Muscle layer of duodenum (tissue), 2 donors: ENCODE results near the gene GNG7.
"Not testable (repeated sequence)": the region's sequence is repeated elsewhere in the genome, so short reads cannot be mapped to it uniquely, and the experiment has no call there.

ENCODE experiments used
- H3K27ac ChIP-seq: one replicate; pipeline ENCODE4 v1.7.0; 2013; ENCODE audit warnings: mild to moderate bottlenecking, low read length
- H3K27me3 ChIP-seq: one replicate; pipeline ENCODE4 v1.7.0; 2013; ENCODE audit warnings: low read depth, mild to moderate bottlenecking, control low read depth, low read length
- H3K36me3 ChIP-seq, 2 donors: one replicate each; pipeline ENCODE4 v1.7.0; 2013; ENCODE audit warnings: low read length in 2 of 2, control low read depth in 1 of 2, mild to moderate bottlenecking in 1 of 2; ENCODE audit not compliant: insufficient read depth in 2 of 2, control insufficient read depth in 1 of 2
- H3K4me1 ChIP-seq, 2 donors: one replicate each; pipeline ENCODE4 v1.7.0; 2013; ENCODE audit warnings: low read length in 2 of 2, mild to moderate bottlenecking in 2 of 2, control low read depth in 1 of 2, moderate library complexity in 1 of 2; ENCODE audit not compliant: insufficient read depth in 2 of 2, control insufficient read depth in 1 of 2
- H3K4me3 ChIP-seq, 2 donors: one replicate each; pipeline ENCODE4 v1.7.0; 2013; ENCODE audit warnings: low read length in 2 of 2, low read depth in 1 of 2, mild to moderate bottlenecking in 1 of 2
- H3K9me3 ChIP-seq, 2 donors: one replicate each; pipeline ENCODE4 v1.7.0; 2013; ENCODE audit warnings: low read length in 2 of 2, control low read depth in 1 of 2, mild to moderate bottlenecking in 1 of 2; ENCODE audit not compliant: control insufficient read depth in 1 of 2
- donor health status: healthy.

Gene GNG7

GRCh38 chr19:2543072-2543462 lies 159.4 kb downstream of the GNG7 start:
- peak overlapping the region in 1 of 2 donors; percentile 49 for H3K4me3 ChIP-seq
- H3K4me1 ChIP-seq: peaks cover 13 to 38% of the 10 kb centered on the region in 2 donors
- H3K27me3 ChIP-seq, H3K9me3 ChIP-seq, H3K36me3 ChIP-seq: not testable (repeated sequence)
- H3K27ac ChIP-seq: peak overlapping the region; percentile 74

- peaks cover 0 to 4% of the 10 kb centered on the region in 2 donors for H3K36me3 ChIP-seq
- no peaks in the 10 kb centered on the region for H3K9me3 ChIP-seq
- H3K27me3 ChIP-seq: no peaks in the 10 kb centered on the region
- peaks cover 13 to 38% of the 10 kb centered on the region in 2 donors for H3K4me1 ChIP-seq
- peak overlapping the region; percentile 74 for H3K27ac ChIP-seq
- H3K4me3 ChIP-seq: no peak overlapping the region
These were observed 160.0 kb downstream of the GNG7 start for GRCh38 chr19:2542341-2543069.

GRCh38 chr19:2540646-2541454 lies 161.6 kb downstream of the GNG7 start:
- Histone ChIP-seq H3K4me3 (peak overlapping the region in 1 of 2 donors; percentile 25), H3K27ac (peak overlapping the region; percentile 63), H3K36me3 (peaks cover 0 to 4% of the 10 kb centered on the region in 2 donors), H3K4me1 (peaks cover 13 to 28% of the 10 kb centered on the region in 2 donors), H3K9me3 (no peaks in the 10 kb centered on the region), H3K27me3 (no peaks in the 10 kb centered on the region)

- Histone ChIP-seq H3K4me3 (peak overlapping the region in 1 of 2 donors; percentile 25), H3K27me3 (no peaks in the 10 kb centered on the region), H3K9me3 (no peaks in the 10 kb centered on the region), H3K36me3 (peaks cover 0 to 4% of the 10 kb centered on the region in 2 donors), H3K27ac (peak overlapping the region; percentile 63), H3K4me1 (peaks cover 13 to 28% of the 10 kb centered on the region in 2 donors)
These were observed 162.2 kb downstream of the GNG7 start for GRCh38 chr19:2540251-2540645.

GRCh38 chr19:2538096-2538757 lies 164.3 kb downstream of the GNG7 start:
- H3K4me1 ChIP-seq: peaks cover 6 to 17% of the 10 kb centered on the region in 2 donors
- no peak overlapping the region for H3K4me3 ChIP-seq
- H3K27ac ChIP-seq: no peak overlapping the region
- H3K27me3 ChIP-seq: no peaks in the 10 kb centered on the region
- H3K36me3 ChIP-seq: no peaks in the 10 kb centered on the region
- no peaks in the 10 kb centered on the region for H3K9me3 ChIP-seq

GRCh38 chr19:2537584-2537983 lies 164.9 kb downstream of the GNG7 start:
- H3K9me3 ChIP-seq, H3K27ac ChIP-seq: not testable (repeated sequence)

GRCh38 chr19:2536461-2536860 lies 166.0 kb downstream of the GNG7 start:
- Histone ChIP-seq H3K9me3 (no peaks in the 10 kb centered on the region), H3K36me3 (no peaks in the 10 kb centered on the region), H3K4me3 (no peak overlapping the region), H3K27me3 (no peaks in the 10 kb centered on the region), H3K4me1 (no peaks in the 10 kb centered on the region), H3K27ac (no peak overlapping the region)

More at GRCh38 chr19:2537584-2537983, 164.9 kb downstream of the GNG7 start:
- not testable (repeated sequence) for H3K36me3 ChIP-seq, H3K27me3 ChIP-seq, H3K4me3 ChIP-seq
- peaks cover 4 to 11% of the 10 kb centered on the region in 2 donors for H3K4me1 ChIP-seq

GRCh38 chr19:2534423-2535013 lies 168.0 kb downstream of the GNG7 start:
- Histone ChIP-seq H3K27me3 (no peaks in the 10 kb centered on the region), H3K4me3 (no peak overlapping the region), H3K36me3 (no peaks in the 10 kb centered on the region), H3K27ac (no peak overlapping the region), H3K9me3 (no peaks in the 10 kb centered on the region), H3K4me1 (no peaks in the 10 kb centered on the region)

- no peaks in the 10 kb centered on the region for H3K9me3 ChIP-seq
- H3K36me3 ChIP-seq: no peaks in the 10 kb centered on the region
- H3K4me3 ChIP-seq: no peak overlapping the region
- H3K27me3 ChIP-seq: no peaks in the 10 kb centered on the region
- no peaks in the 10 kb centered on the region for H3K4me1 ChIP-seq
- H3K27ac ChIP-seq: no peak overlapping the region
These were observed 168.6 kb downstream of the GNG7 start for GRCh38 chr19:2533686-2534422.

GRCh38 chr19:2533072-2533425 lies 169.4 kb downstream of the GNG7 start:
- no peaks in the 10 kb centered on the region for H3K27me3 ChIP-seq
- no peak overlapping the region for H3K4me3 ChIP-seq
- H3K27ac ChIP-seq: no peak overlapping the region
- no peaks in the 10 kb centered on the region for H3K9me3 ChIP-seq
- H3K4me1 ChIP-seq: no peaks in the 10 kb centered on the region
- no peaks in the 10 kb centered on the region for H3K36me3 ChIP-seq
